ENCODE data around the gene NAV2.
"Not testable (repeated sequence)": the region's sequence is repeated elsewhere in the genome, so short reads cannot be mapped to it uniquely, and the experiment has no call there.

Gene NAV2

DNA sequence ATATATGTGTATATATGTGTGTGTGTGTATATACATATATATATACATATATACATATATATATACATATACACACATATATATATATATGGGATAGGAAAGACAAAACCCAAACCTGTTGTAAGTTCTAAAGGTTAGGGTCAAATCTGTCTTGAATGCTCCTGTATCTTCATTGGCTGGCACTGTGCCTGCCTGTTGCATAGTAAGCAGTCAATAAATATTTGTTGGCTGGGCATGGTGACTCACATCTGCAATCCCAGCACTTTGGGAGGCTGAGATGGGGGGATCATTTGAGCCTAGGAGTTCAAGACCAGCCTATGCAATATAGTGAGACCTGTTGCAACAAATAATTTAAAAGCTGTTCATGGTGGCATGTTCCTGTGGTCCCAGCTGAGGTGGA, 242.3 kb downstream of the NAV2 start:
- DNase-seq (ENCODE audit: low read depth), result peak; percentile 28
- no peak overlapping the region for H3K4me3 ChIP-seq (ENCODE audit: low read length)
- no peak for TF ChIP-seq CTCF (IDR thresholded peaks at IDR 0.05; ENCODE audit: insufficient read depth, low read depth, low read length, missing control alignments)

GRCh38 chr11:19955660-19956059, 243.0 kb downstream of the NAV2 start:
- no peak for TF ChIP-seq CTCF (IDR thresholded peaks at IDR 0.05; ENCODE audit: insufficient read depth, low read depth, low read length, missing control alignments)
- no peak for DNase-seq (ENCODE audit: low read depth)
- H3K4me3 ChIP-seq (ENCODE audit: low read length), result no peak overlapping the region

- H3K4me3 ChIP-seq (ENCODE audit: low read length), result no peak overlapping the region
- no peak for TF ChIP-seq CTCF (IDR thresholded peaks at IDR 0.05; ENCODE audit: insufficient read depth, low read depth, low read length, missing control alignments)
- DNase-seq (ENCODE audit: low read depth), result no peak
These were observed 243.6 kb downstream of the NAV2 start for GRCh38 chr11:19956228-19956627.

DNA sequence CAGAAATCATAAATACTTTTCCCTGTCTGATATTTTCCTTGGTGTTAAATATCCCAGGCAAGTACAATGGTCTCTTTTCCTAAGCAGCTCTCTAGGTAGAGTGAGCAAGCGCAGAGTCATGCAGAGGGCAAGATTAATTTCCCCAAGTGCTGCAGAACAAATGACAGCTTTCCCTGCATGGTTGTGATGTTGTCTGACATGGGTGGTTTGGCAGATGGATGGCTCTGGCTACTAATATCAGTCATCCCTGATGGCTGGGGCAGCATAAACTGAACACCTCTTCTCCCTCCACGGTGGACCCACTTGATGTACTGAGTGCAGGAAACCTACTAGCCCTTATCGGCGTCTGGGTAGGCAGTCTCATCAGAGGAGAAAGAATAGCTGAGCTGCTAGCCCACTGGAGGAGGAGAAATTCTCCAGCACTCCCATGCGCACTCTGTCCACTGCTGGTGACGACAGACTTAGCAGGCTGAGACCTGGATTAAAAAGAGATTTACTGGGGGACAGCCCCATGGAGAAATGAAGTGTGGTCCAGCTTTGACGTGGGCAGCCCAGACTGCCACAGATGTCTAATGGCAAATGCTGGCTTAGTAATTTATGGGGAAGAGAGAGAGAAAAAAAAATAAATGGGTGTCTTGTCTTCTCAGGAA, 244.8 kb downstream of the NAV2 start:
- no peak for DNase-seq (ENCODE audit: low read depth)
- TF ChIP-seq CTCF (IDR thresholded peaks at IDR 0.05; ENCODE audit: insufficient read depth, low read depth, low read length, missing control alignments), result no peak
- H3K4me3 ChIP-seq (ENCODE audit: low read length), result no peak overlapping the region

DNA sequence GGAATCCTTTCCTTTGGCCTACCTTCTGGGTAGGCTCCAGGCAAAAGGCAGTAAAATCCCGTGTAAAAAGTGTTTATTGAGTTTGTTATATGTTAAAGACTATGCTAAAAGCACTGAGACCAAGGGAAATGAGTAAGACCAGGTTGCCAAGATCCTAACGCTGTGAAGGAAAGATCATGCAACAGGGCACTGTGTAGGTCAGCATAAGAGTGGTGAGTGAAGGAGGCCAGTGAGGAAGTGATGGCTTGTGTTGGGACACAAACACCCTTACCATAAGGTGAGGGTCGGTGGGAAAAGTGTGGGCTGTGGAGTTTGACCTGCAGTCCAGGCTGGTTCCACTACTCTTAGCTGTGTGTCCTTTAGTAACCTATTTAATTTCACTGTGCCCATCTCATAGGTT, 245.6 kb downstream of the NAV2 start:
- H3K4me3 ChIP-seq (ENCODE audit: low read length), result no peak overlapping the region
- no peak for DNase-seq (ENCODE audit: low read depth)
- TF ChIP-seq CTCF (IDR thresholded peaks at IDR 0.05; ENCODE audit: insufficient read depth, low read depth, low read length, missing control alignments), result no peak

DNA sequence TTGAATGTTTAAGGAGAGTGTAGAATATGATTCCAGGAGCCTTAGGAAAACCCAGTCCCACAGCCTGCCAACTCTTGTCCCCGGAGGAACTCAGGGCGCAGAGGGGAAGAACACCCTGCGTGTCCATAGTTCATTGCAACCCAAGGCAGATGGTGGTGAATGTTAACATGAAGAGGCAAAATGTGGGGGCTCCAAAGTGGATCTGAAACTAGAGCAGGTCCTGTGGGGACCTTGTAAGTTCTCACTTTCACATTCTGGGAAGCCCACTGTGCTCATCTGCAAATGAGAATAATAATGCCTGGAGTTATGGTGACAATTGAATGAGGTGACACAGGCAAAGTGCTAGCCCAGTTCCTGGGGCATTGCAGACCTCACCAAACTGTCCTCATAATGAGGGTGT, 246.6 kb downstream of the NAV2 start:
- H3K4me3 ChIP-seq (ENCODE audit: low read length), result no peak overlapping the region
- DNase-seq (ENCODE audit: low read depth), result no peak
- TF ChIP-seq CTCF (IDR thresholded peaks at IDR 0.05; ENCODE audit: insufficient read depth, low read depth, low read length, missing control alignments), result no peak

DNA sequence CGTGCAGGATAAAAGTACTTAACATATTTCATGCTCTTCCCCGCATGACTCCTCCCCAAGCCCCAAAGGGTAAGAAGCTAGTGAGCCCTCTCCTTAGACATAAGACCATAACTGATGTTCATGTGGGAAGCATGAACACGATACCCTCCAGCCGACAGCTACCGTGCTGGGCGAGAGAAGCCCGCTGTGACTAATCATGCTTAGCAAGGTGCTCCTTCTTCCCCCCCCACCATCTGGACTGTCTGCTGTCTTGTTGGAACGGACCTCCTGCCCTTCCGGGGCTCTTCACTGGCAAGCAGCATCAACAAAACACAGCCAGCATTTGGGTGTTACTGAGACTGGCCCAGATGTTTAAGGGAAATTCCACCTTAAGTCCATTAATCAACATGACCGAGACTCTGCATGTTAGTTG, 247.0 kb downstream of the NAV2 start:
- no peak overlapping the region for H3K4me3 ChIP-seq (ENCODE audit: low read length)
- TF ChIP-seq CTCF (IDR thresholded peaks at IDR 0.05; ENCODE audit: insufficient read depth, low read depth, low read length, missing control alignments), result no peak
- DNase-seq (ENCODE audit: low read depth), result no peak

DNA sequence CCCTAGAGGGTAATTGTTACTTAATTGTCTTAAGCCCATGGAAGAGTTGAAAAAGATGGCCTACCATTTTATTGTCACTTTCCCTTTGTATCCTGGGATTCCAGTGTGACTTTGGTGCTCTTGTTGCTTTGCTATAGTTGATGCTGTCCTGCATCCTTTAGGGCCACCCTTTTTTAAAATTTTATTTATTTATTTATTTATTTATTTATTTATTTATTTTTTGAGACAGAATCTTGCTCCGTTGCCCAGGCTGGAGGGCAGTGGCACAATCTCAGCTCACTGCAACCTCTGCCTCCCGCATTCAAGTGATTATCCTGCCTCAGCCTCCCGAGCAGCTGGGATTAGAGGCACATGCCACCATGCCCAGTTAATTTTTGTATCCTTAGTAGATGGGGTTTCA, 247.8 kb downstream of the NAV2 start:
- H3K4me3 ChIP-seq (ENCODE audit: low read length); DNase-seq (ENCODE audit: low read depth): not testable (repeated sequence)
